ENCODE measurements around the gene BPGM. TPM values are rescaled to one million over a fixed set of nuclear protein-coding genes. Genes with fewer than 3 reads are reported as not detected.

The BPGM gene
- total RNA-seq, 1 donor from 2014 or later = 23.8 TPM

DNA sequence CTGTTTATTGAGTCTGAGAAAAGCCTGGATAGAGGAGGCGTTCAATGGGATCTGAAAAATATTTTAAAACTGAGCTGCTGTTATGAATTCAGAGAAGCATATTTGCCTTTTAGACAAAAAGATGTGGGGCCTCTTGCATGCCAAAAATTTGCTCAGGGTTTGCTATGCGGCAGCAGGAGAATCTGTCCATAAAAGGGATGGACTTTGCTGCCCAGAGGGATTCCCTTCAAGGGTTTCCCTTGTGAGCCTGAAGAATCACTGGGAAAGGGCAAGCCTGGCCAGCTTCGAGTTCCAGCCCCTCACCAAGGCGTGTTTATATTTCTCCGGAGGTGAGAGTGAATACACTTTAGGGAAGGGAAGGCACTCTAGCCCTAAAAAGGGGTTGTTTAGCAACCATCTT lies 77.2 kb downstream of the BPGM start:
- no peak overlapping the region for H3K4me3 Mint-ChIP-seq
- DNase-seq (ENCODE audit: low spot score) = no peak
- no peak overlapping the region for H3K27ac Mint-ChIP-seq
- no peaks in the 10 kb centered on the region for H3K9me3 Mint-ChIP-seq
- no peaks in the 10 kb centered on the region for H3K4me1 Mint-ChIP-seq (ENCODE audit: low read depth)
- no peaks in the 10 kb centered on the region for H3K36me3 Mint-ChIP-seq (ENCODE audit: low read depth)
- intact Hi-C loops (cut with micrococcal nuclease) = loop anchor here (1.0 kb wide), 2 partner anchors 31 to 230 kb away; no protein-coding TSS in a partner anchor
- H3K27me3 Mint-ChIP-seq (ENCODE audit: insufficient read depth) = peaks cover 6% of the 10 kb centered on the region

DNA sequence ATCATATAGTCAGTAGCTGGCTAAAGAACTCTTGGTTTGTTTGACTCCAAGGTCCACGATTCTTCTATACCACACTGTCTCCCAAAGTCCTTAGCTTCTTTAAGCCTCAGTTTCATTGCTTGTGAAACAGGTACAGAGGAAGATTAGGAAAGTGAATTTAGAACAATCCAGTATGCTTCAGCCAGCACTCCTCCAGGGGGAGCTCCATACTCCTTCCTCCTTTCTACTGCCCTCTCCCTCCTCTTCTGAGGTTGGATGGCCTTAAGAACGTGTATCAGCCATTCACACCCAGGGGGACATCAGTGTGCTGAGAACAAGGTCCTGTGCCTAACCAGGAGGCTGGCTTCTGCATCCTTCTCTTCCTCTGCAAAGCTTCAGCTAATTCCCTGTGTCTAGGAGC lies 78.0 kb downstream of the BPGM start:
- H3K27ac Mint-ChIP-seq = no peak overlapping the region
- H3K4me3 Mint-ChIP-seq = no peak overlapping the region
- no peak for DNase-seq (ENCODE audit: low spot score)
- intact Hi-C loops (cut with micrococcal nuclease) = loop anchor here (1.0 kb wide), 2 partner anchors 31 to 230 kb away; no protein-coding TSS in a partner anchor
- H3K27me3 Mint-ChIP-seq (ENCODE audit: insufficient read depth) = peaks cover 6% of the 10 kb centered on the region
- no peaks in the 10 kb centered on the region for H3K4me1 Mint-ChIP-seq (ENCODE audit: low read depth)
- H3K36me3 Mint-ChIP-seq (ENCODE audit: low read depth) = no peaks in the 10 kb centered on the region
- no peaks in the 10 kb centered on the region for H3K9me3 Mint-ChIP-seq

DNA sequence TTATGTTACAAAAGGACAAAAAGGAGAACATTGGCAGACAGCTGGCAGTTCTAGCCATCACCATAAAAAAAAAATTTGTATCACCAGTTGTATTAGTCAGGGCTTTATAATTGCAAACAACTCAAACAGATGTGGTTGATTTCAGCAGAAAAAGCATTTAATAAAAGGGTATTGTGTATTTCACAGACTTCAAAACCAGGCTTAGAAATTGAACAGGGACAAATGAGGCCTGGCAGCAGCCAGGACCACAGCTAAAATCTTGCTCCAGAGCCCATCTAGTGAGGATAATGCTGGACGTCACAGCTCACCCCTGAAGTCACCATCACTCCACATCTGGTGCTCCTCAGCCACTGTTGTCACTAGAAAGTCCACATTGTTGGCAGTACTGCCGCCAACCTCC lies 79.9 kb downstream of the BPGM start:
- Mint-ChIP-seq H3K4me1 (ENCODE audit: low read depth) (peaks cover 8% of the 10 kb centered on the region), H3K27me3 (ENCODE audit: insufficient read depth) (peaks cover 4% of the 10 kb centered on the region), H3K9me3 (peaks cover 4% of the 10 kb centered on the region), H3K27ac (no peak overlapping the region), H3K4me3 (no peak overlapping the region), H3K36me3 (ENCODE audit: low read depth) (no peaks in the 10 kb centered on the region)
- DNase-seq (ENCODE audit: low spot score) = no peak
- intact Hi-C loops (cut with micrococcal nuclease) = no loop called here

DNA sequence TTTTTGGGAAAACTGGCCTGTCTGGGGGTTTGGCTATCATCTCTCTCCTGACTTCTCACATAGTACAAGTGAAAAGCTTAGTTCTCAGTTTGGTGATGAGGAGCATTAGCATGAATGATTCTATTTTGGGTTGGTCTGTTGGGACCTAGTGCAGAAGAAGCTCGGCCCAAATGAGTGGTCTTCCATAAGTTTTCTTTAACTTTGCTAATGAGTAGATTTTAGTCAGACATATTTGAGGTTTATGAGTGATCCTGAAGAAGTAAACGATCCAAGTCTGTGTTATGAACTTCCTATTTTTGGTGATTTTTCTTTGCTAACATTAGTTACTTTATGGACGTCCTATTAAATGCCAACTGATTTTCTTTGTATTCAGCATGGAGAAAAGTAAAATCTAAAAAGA lies 81.1 kb downstream of the BPGM start:
- intact Hi-C loops (cut with micrococcal nuclease) = no loop called here
- H3K4me1 Mint-ChIP-seq (ENCODE audit: low read depth) = peaks cover 13% of the 10 kb centered on the region

More for the DNA sequence above, 81.1 kb downstream of the BPGM start:
- Mint-ChIP-seq H3K4me3 (no peak overlapping the region), H3K9me3 (peaks cover 4% of the 10 kb centered on the region), H3K27me3 (ENCODE audit: insufficient read depth) (peaks cover under 1% of the 10 kb centered on the region), H3K36me3 (ENCODE audit: low read depth) (no peaks in the 10 kb centered on the region), H3K27ac (no peak overlapping the region)
- no peak for DNase-seq (ENCODE audit: low spot score)

Other genes starting within 250 kb of the BPGM start
- 99.7 and 111 TPM in 2 replicates for gene AKR1B1, start 187.8 kb upstream of the BPGM start, total RNA-seq
- gene AKR1B10, start 119.3 kb upstream of the BPGM start, total RNA-seq = not detected in 2 replicates
- gene AKR1B15, start 97.7 kb upstream of the BPGM start, total RNA-seq = not detected in 2 replicates
- 2.3 and 3.3 TPM in 2 replicates for gene CALD1, start 132.8 kb downstream of the BPGM start, total RNA-seq

Data from activated T-helper 1 cell treated with anti-CD3 and anti-CD28 coated beads, Interleukin-12 subunit alpha, Interleukin-12 subunit beta, Interleukin-2, Interleukin-4 antibody, amounts not matched to agents 30 ng/mL and 10 ng/mL and 1 ng/mL, durations not matched to agents 14 hours and 24 hours and 36 hours (primary cell).